Parietal lobe (tissue), 2 donors: Measurements from ENCODE around the gene SZT2. TPM values are rescaled to one million over a fixed set of nuclear protein-coding genes. Genes with fewer than 3 reads are reported as not detected.

ENCODE experiments used
- small RNA-seq: library from RNA; depleted of rRNA; stranded (forward); fragments of <200 nt; gene quantifications from one replicate; pipeline ENCODE3, GENCODE V24; 2014; ENCODE audit warnings: low replicate concordance
- total RNA-seq: library from RNA; depleted of rRNA; stranded (reverse); fragments of >200 nt; gene quantifications from one replicate; pipeline ENCODE4 v1.2.3, GENCODE V29; 2014

Gene SZT2
- total RNA-seq, result 78.6 TPM

GRCh38 chr1:43389326-43390313 is at the start of gene SZT2, which contains the start of gene MED8:
Gene SZT2 (plus strand): TSS chr1:43389899. CDS start chr1:43389969, 70 bp downstream.
Gene MED8 (minus strand): TSS chr1:43389800. CDS start chr1:43389764, 36 bp downstream.

GRCh38 chr1:43358746-43359693 is 30.7 kb upstream of the SZT2 start, which contains the start of gene CDC20:
Gene CDC20 (plus strand): TSS chr1:43358981. CDS start chr1:43359216, 235 bp downstream.

DNA sequence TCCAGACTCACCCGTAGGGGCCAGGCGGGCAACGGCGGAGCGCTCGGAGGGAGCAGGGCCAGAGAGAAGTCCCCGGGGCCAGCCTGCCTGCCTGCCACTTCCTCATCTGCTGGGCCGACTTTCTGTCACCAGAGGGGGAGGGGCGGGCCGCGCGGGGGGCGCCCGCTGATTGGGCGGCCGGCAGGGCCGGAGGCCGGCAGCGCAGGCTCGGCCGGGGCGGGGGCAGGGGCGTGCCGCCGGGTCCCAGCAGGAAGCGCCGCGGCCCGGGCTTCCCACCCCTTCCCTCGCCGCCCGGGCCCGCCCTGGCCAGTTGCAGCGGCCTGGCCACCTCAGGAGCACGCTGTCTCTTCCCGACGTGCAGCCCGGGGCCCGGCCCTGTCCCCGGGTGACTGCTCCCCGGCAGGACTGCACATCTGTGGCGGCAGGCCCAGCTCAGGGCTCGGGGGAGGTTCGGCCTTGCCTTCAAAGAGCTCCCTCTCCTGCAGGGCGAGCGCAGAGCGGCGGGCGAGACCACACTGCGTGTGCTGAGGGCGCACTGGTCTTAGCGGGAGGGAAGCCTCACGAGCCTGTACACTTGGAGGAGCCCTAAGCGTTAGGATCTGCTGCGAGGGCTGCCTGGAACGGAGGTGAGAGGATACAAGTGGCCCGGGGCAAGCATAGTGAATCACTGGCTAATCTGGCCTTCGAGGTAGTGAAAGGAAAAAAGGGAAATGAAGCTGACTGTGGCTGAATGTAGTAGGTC is 21.6 kb upstream of the SZT2 start, which contains the start of gene ELOVL1:
Gene ELOVL1, minus strand, starts transcription at position 108 of the 742 bp plus-strand sequence. CDS start 2,402 bp downstream, outside the sequence.

GRCh38 chr1:43453442-43454269 is 64.0 kb downstream of the SZT2 start, which contains the start of gene HYI:
Gene HYI (minus strand): TSS chr1:43453931. CDS start chr1:43453793, 138 bp downstream.

Small RNAs within 50 kb of the gene (small RNA-seq; reads per million reads assigned to genes)
- not detected for gene MIR6735

Other genes starting within 250 kb of the SZT2 start
- 50.1 TPM for gene EBNA1BP2, start 217.6 kb upstream of the SZT2 start, total RNA-seq
- 1.3 TPM for gene CFAP57, start 217.6 kb upstream of the SZT2 start, total RNA-seq
- gene TMEM125, start 119.9 kb upstream of the SZT2 start, total RNA-seq, result 0.31 TPM
- not detected for gene C1orf210, start 104.3 kb upstream of the SZT2 start, total RNA-seq
- 15.7 TPM for gene TIE1, start 88.9 kb upstream of the SZT2 start, total RNA-seq
- gene MPL, start 52.1 kb upstream of the SZT2 start, total RNA-seq, result not detected
- 6.9 TPM for gene CDC20, start 30.9 kb upstream of the SZT2 start, total RNA-seq
- gene ELOVL1, start 21.9 kb upstream of the SZT2 start, total RNA-seq, result 7.2 TPM
- 28.2 TPM for gene MED8, start 99 bp upstream of the SZT2 start, total RNA-seq
- gene HYI, start 64.0 kb downstream of the SZT2 start, total RNA-seq, result 50.1 TPM
- gene PTPRF, start 141.0 kb downstream of the SZT2 start, total RNA-seq, result 73.2 TPM